ENCODE measurements around the gene ZDHHC8. TPM values are rescaled to one million over a fixed set of nuclear protein-coding genes. Genes with fewer than 3 reads are reported as not detected.
"Not testable (repeated sequence)": the region's sequence is repeated elsewhere in the genome, so short reads cannot be mapped to it uniquely, and the experiment has no call there.

Gene ZDHHC8
- total RNA-seq, 2 donors from 2014 or later: 23.4 to 59.7 TPM

- ATAC-seq (replicated peaks): no peak
- no peaks in the 10 kb centered on the region for H3K9me3 Mint-ChIP-seq
- no peaks in the 10 kb centered on the region for H3K36me3 Mint-ChIP-seq (ENCODE audit: low read depth)
- no peak overlapping the region for H3K27ac Mint-ChIP-seq
- H3K4me1 Mint-ChIP-seq: no peaks in the 10 kb centered on the region
- H3K27me3 Mint-ChIP-seq: no peaks in the 10 kb centered on the region
- no peak overlapping the region for H3K4me3 Mint-ChIP-seq
These were observed 26.9 kb downstream of the ZDHHC8 start for GRCh38 chr22:20158391-20159036.

GRCh38 chr22:20159076-20159475 is 27.5 kb downstream of the ZDHHC8 start:
- Mint-ChIP-seq H3K4me3 (no peak overlapping the region), H3K9me3 (no peaks in the 10 kb centered on the region), H3K36me3 (ENCODE audit: low read depth) (no peaks in the 10 kb centered on the region), H3K4me1 (no peaks in the 10 kb centered on the region), H3K27ac (no peak overlapping the region), H3K27me3 (no peaks in the 10 kb centered on the region)
- no peak for ATAC-seq (replicated peaks)

- H3K9me3 Mint-ChIP-seq; ATAC-seq (replicated peaks); H3K4me1 Mint-ChIP-seq; H3K27me3 Mint-ChIP-seq; H3K4me3 Mint-ChIP-seq; H3K36me3 Mint-ChIP-seq (ENCODE audit: low read depth); H3K27ac Mint-ChIP-seq: not testable (repeated sequence)
These were observed 27.9 kb downstream of the ZDHHC8 start for GRCh38 chr22:20159531-20159930.

GRCh38 chr22:20160041-20160440 is 28.4 kb downstream of the ZDHHC8 start:
- ATAC-seq (replicated peaks): no peak
- Mint-ChIP-seq H3K4me1 (no peaks in the 10 kb centered on the region), H3K27ac (no peak overlapping the region), H3K9me3 (no peaks in the 10 kb centered on the region), H3K36me3 (ENCODE audit: low read depth) (no peaks in the 10 kb centered on the region), H3K4me3 (no peak overlapping the region), H3K27me3 (no peaks in the 10 kb centered on the region)

- no peak overlapping the region for H3K27ac Mint-ChIP-seq
- H3K27me3 Mint-ChIP-seq: no peaks in the 10 kb centered on the region
- H3K4me1 Mint-ChIP-seq: no peaks in the 10 kb centered on the region
- no peaks in the 10 kb centered on the region for H3K9me3 Mint-ChIP-seq
- no peak for ATAC-seq (replicated peaks)
- H3K4me3 Mint-ChIP-seq: no peak overlapping the region
- H3K36me3 Mint-ChIP-seq (ENCODE audit: low read depth): no peaks in the 10 kb centered on the region
These were observed 33.3 kb downstream of the ZDHHC8 start for GRCh38 chr22:20164863-20165262.

GRCh38 chr22:20165421-20165820 is 33.8 kb downstream of the ZDHHC8 start:
- Mint-ChIP-seq H3K4me3 (no peak overlapping the region), H3K36me3 (ENCODE audit: low read depth) (no peaks in the 10 kb centered on the region), H3K4me1 (no peaks in the 10 kb centered on the region), H3K27ac (no peak overlapping the region), H3K9me3 (no peaks in the 10 kb centered on the region), H3K27me3 (no peaks in the 10 kb centered on the region)
- no peak for ATAC-seq (replicated peaks)

- H3K4me1 Mint-ChIP-seq: no peaks in the 10 kb centered on the region
- H3K36me3 Mint-ChIP-seq (ENCODE audit: low read depth): no peaks in the 10 kb centered on the region
- no peaks in the 10 kb centered on the region for H3K9me3 Mint-ChIP-seq
- H3K27ac Mint-ChIP-seq: no peak overlapping the region
- no peak for ATAC-seq (replicated peaks)
- H3K27me3 Mint-ChIP-seq: no peaks in the 10 kb centered on the region
- no peak overlapping the region for H3K4me3 Mint-ChIP-seq
These were observed 34.3 kb downstream of the ZDHHC8 start for GRCh38 chr22:20165913-20166312.

- Mint-ChIP-seq H3K9me3 (no peaks in the 10 kb centered on the region), H3K4me1 (no peaks in the 10 kb centered on the region), H3K27me3 (no peaks in the 10 kb centered on the region), H3K36me3 (ENCODE audit: low read depth) (no peaks in the 10 kb centered on the region), H3K4me3 (no peak overlapping the region), H3K27ac (no peak overlapping the region)
- ATAC-seq (replicated peaks): no peak
These were observed 35.1 kb downstream of the ZDHHC8 start for GRCh38 chr22:20166703-20167102.

- Mint-ChIP-seq H3K27me3 (no peaks in the 10 kb centered on the region), H3K4me1 (no peaks in the 10 kb centered on the region), H3K36me3 (ENCODE audit: low read depth) (no peaks in the 10 kb centered on the region), H3K4me3 (no peak overlapping the region), H3K9me3 (no peaks in the 10 kb centered on the region), H3K27ac (no peak overlapping the region)
- ATAC-seq (replicated peaks): no peak
These were observed 36.2 kb downstream of the ZDHHC8 start for GRCh38 chr22:20167643-20168322.

GRCh38 chr22:20169253-20169822 is 37.7 kb downstream of the ZDHHC8 start:
- Mint-ChIP-seq H3K27ac (no peak overlapping the region), H3K9me3 (no peaks in the 10 kb centered on the region), H3K36me3 (ENCODE audit: low read depth) (no peaks in the 10 kb centered on the region), H3K4me3 (no peak overlapping the region), H3K27me3 (no peaks in the 10 kb centered on the region), H3K4me1 (no peaks in the 10 kb centered on the region)
- ATAC-seq (replicated peaks): no peak

- ATAC-seq (replicated peaks): no peak
- H3K4me1 Mint-ChIP-seq: no peaks in the 10 kb centered on the region
- no peak overlapping the region for H3K27ac Mint-ChIP-seq
- H3K9me3 Mint-ChIP-seq: no peaks in the 10 kb centered on the region
- H3K4me3 Mint-ChIP-seq: no peak overlapping the region
- no peaks in the 10 kb centered on the region for H3K27me3 Mint-ChIP-seq
- H3K36me3 Mint-ChIP-seq (ENCODE audit: low read depth): no peaks in the 10 kb centered on the region
These were observed 38.6 kb downstream of the ZDHHC8 start for GRCh38 chr22:20170170-20170569.

- no peaks in the 10 kb centered on the region for H3K4me1 Mint-ChIP-seq
- no peaks in the 10 kb centered on the region for H3K36me3 Mint-ChIP-seq (ENCODE audit: low read depth)
- no peak overlapping the region for H3K4me3 Mint-ChIP-seq
- H3K27ac Mint-ChIP-seq: no peak overlapping the region
- H3K9me3 Mint-ChIP-seq: no peaks in the 10 kb centered on the region
- no peaks in the 10 kb centered on the region for H3K27me3 Mint-ChIP-seq
- ATAC-seq (replicated peaks): no peak
These were observed 39.9 kb downstream of the ZDHHC8 start for GRCh38 chr22:20171288-20172140.

GRCh38 chr22:20172141-20172613 is 40.6 kb downstream of the ZDHHC8 start:
- Mint-ChIP-seq H3K9me3 (no peaks in the 10 kb centered on the region), H3K4me3 (no peak overlapping the region), H3K36me3 (ENCODE audit: low read depth) (no peaks in the 10 kb centered on the region), H3K27me3 (no peaks in the 10 kb centered on the region), H3K27ac (no peak overlapping the region), H3K4me1 (no peaks in the 10 kb centered on the region)
- ATAC-seq (replicated peaks): no peak

- H3K27ac Mint-ChIP-seq: no peak overlapping the region
- no peaks in the 10 kb centered on the region for H3K36me3 Mint-ChIP-seq (ENCODE audit: low read depth)
- H3K4me1 Mint-ChIP-seq: no peaks in the 10 kb centered on the region
- no peak overlapping the region for H3K4me3 Mint-ChIP-seq
- no peak for ATAC-seq (replicated peaks)
- H3K9me3 Mint-ChIP-seq: no peaks in the 10 kb centered on the region
- H3K27me3 Mint-ChIP-seq: no peaks in the 10 kb centered on the region
These were observed 41.6 kb downstream of the ZDHHC8 start for GRCh38 chr22:20173246-20173645.

All from activated T-helper 17 cell treated with anti-CD3 and anti-CD28 coated beads, Interleukin-2, amount 50 U/mL, for 72 hours (primary cell).